ENCODE results near the gene PCP4L1.
"Not testable (repeated sequence)": the region's sequence is repeated elsewhere in the genome, so short reads cannot be mapped to it uniquely, and the experiment has no call there.

DNA sequence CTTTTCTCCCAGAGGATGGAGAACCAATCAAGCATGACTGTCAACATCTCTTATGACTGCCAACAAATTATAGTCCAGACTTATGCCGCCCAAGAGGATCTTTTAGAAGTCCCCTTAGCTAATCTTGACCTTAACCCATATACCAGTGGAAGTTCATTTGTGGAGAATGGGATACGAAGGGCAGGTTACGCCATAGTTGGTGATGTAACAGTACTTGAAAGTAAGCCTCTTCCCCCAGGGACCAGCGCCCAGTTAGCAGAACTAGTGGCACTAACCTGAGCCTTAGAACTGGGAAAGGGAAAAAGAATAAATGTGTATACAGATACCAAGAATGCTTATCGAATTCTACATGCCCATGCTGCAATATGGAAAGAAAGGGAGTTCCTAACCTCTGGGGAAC lies 3.2 kb upstream of the PCP4L1 start:
- TF ChIP-seq, protein P1, sequence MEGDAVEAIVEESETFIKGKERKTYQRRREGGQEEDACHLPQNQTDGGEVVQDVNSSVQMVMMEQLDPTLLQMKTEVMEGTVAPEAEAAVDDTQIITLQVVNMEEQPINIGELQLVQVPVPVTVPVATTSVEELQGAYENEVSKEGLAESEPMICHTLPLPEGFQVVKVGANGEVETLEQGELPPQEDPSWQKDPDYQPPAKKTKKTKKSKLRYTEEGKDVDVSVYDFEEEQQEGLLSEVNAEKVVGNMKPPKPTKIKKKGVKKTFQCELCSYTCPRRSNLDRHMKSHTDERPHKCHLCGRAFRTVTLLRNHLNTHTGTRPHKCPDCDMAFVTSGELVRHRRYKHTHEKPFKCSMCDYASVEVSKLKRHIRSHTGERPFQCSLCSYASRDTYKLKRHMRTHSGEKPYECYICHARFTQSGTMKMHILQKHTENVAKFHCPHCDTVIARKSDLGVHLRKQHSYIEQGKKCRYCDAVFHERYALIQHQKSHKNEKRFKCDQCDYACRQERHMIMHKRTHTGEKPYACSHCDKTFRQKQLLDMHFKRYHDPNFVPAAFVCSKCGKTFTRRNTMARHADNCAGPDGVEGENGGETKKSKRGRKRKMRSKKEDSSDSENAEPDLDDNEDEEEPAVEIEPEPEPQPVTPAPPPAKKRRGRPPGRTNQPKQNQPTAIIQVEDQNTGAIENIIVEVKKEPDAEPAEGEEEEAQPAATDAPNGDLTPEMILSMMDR (conservative IDR thresholded peaks at IDR 0.05): not testable (repeated sequence)
- not testable (repeated sequence) for TF ChIP-seq ZFX (IDR thresholded peaks at IDR 0.05)

Measured in C4-2B (cell line).